Upper lobe of right lung (tissue), 1 donor: ENCODE data around the gene ATG10. TPM values are rescaled to one million over a fixed set of nuclear protein-coding genes. Genes with fewer than 3 reads are reported as not detected.

Experiments
- ATAC-seq: fragments of 200-7000 bp; cut with Tn5 transposase; one replicate; pipeline ENCODE4 v1.9.1; 2020; ENCODE audit warnings: mild to moderate bottlenecking, moderate library complexity
- DNase-seq: peaks from one replicate; pipeline ENCODE4 v3.0.0-alpha.2; 2020
- H3K27ac ChIP-seq: fragments of 200-600 bp; one replicate; pipeline ENCODE4 v1.8.0; 2022
- H3K27me3 ChIP-seq: fragments of 200-600 bp; one replicate; pipeline ENCODE4 v1.8.0; 2022; ENCODE audit warnings: mild to moderate bottlenecking
- H3K36me3 ChIP-seq: fragments of 200-600 bp; one replicate; pipeline ENCODE4 v1.8.0; 2022
- H3K4me1 ChIP-seq: fragments of 200-600 bp; one replicate; pipeline ENCODE4 v1.8.0; 2022
- H3K4me3 ChIP-seq: fragments of 200-600 bp; one replicate; pipeline ENCODE4 v1.8.0; 2022; ENCODE audit warnings: mild to moderate bottlenecking
- H3K9me3 ChIP-seq: fragments of 200-600 bp; one replicate; pipeline ENCODE4 v1.8.0; 2022
- CTCF ChIP-seq: fragments of 200-600 bp; IDR thresholded peaks from one replicate; pipeline ENCODE4 v1.8.0; 2022; ENCODE audit warnings: antibody characterized with exemption
- intact Hi-C: fragments of 100-400 bp; cut with DNase I; formaldehyde crosslinking; loops from one replicate; pipeline ENCODE4 v1.11.0; 2022
- total RNA-seq: library from RNA; stranded (reverse); fragmentation: NEBNext Ultra II Directional; extraction: Animal tissue kit (Norgen Biotek cat#: 25700); gene quantifications from one replicate; pipeline ENCODE4 v1.2.1, GENCODE V29; 2021
- donor health status: DM: no; HTN: yes; CAD: no; lungs with severe emphysema.

Gene ATG10
- total RNA-seq, 1 donor from 2014 or later: 3.7 TPM

GRCh38 chr5:82095536-82095935, 123.7 kb downstream of the ATG10 start:
- no peaks in the 10 kb centered on the region for H3K27me3 ChIP-seq
- no peak overlapping the region for H3K4me3 ChIP-seq
- TF ChIP-seq CTCF: no peak
- intact Hi-C loops: no loop called here
- H3K36me3 ChIP-seq: no peaks in the 10 kb centered on the region
- H3K4me1 ChIP-seq: no peaks in the 10 kb centered on the region
- H3K27ac ChIP-seq: no peak overlapping the region
- H3K9me3 ChIP-seq: peaks cover 10% of the 10 kb centered on the region
- ATAC-seq (no peak), DNase-seq (no peak)

GRCh38 chr5:82096249-82096648, 124.4 kb downstream of the ATG10 start:
- Histone ChIP-seq H3K9me3 (peaks cover 10% of the 10 kb centered on the region), H3K4me1 (no peaks in the 10 kb centered on the region), H3K27ac (no peak overlapping the region), H3K36me3 (no peaks in the 10 kb centered on the region), H3K27me3 (no peaks in the 10 kb centered on the region), H3K4me3 (no peak overlapping the region)
- DNase-seq (no peak), ATAC-seq (no peak)
- intact Hi-C loops: no loop called here
- no peak for TF ChIP-seq CTCF

GRCh38 chr5:82100303-82101077, 128.7 kb downstream of the ATG10 start:
- TF ChIP-seq CTCF: no peak
- Histone ChIP-seq H3K4me3 (no peak overlapping the region), H3K36me3 (no peaks in the 10 kb centered on the region), H3K4me1 (no peaks in the 10 kb centered on the region), H3K27ac (no peak overlapping the region), H3K27me3 (no peaks in the 10 kb centered on the region), H3K9me3 (no peaks in the 10 kb centered on the region)
- intact Hi-C loops: no loop called here
- no peak for DNase-seq
- peak; percentile 60 for ATAC-seq

- Histone ChIP-seq H3K27me3 (no peaks in the 10 kb centered on the region), H3K36me3 (no peaks in the 10 kb centered on the region), H3K4me1 (peaks cover 9% of the 10 kb centered on the region), H3K27ac (no peak overlapping the region), H3K9me3 (no peaks in the 10 kb centered on the region), H3K4me3 (no peak overlapping the region)
- no peak for TF ChIP-seq CTCF
- no peak for ATAC-seq
- no peak for DNase-seq
- intact Hi-C loops: no loop called here
Measured at GRCh38 chr5:82104872-82105271, 133.0 kb downstream of the ATG10 start.

- no peak for DNase-seq
- intact Hi-C loops: no loop called here
- Histone ChIP-seq H3K9me3 (no peaks in the 10 kb centered on the region), H3K27ac (no peak overlapping the region), H3K4me3 (no peak overlapping the region), H3K36me3 (no peaks in the 10 kb centered on the region), H3K4me1 (peaks cover 9% of the 10 kb centered on the region), H3K27me3 (no peaks in the 10 kb centered on the region)
- no peak for ATAC-seq
- no peak for TF ChIP-seq CTCF
Measured at GRCh38 chr5:82105457-82105856, 133.6 kb downstream of the ATG10 start.
